Neural progenitor cell (in vitro differentiated cells): ENCODE measurements around the gene PCCA.

Source experiments
- EZH2 ChIP-seq: fragments of 200-600 bp; sonication (generic); IDR thresholded peaks from 2 replicates; pipeline ENCODE4 v1.6.1; 2017; ENCODE audit warnings: antibody characterized with exemption, mild to moderate bottlenecking, moderate library complexity
- TF ChIP-seq, protein P1 (sequence below): fragments of 200-600 bp; sonication (generic); IDR thresholded peaks from 2 replicates; pipeline ENCODE4 v1.5.1; 2017; ENCODE audit warnings: antibody characterized with exemption, mild to moderate bottlenecking

GRCh38 chr13:100546713-100547405, 458.0 kb downstream of the PCCA start:
- TF ChIP-seq, protein P1, sequence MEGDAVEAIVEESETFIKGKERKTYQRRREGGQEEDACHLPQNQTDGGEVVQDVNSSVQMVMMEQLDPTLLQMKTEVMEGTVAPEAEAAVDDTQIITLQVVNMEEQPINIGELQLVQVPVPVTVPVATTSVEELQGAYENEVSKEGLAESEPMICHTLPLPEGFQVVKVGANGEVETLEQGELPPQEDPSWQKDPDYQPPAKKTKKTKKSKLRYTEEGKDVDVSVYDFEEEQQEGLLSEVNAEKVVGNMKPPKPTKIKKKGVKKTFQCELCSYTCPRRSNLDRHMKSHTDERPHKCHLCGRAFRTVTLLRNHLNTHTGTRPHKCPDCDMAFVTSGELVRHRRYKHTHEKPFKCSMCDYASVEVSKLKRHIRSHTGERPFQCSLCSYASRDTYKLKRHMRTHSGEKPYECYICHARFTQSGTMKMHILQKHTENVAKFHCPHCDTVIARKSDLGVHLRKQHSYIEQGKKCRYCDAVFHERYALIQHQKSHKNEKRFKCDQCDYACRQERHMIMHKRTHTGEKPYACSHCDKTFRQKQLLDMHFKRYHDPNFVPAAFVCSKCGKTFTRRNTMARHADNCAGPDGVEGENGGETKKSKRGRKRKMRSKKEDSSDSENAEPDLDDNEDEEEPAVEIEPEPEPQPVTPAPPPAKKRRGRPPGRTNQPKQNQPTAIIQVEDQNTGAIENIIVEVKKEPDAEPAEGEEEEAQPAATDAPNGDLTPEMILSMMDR = no peak
- TF ChIP-seq EZH2 = no peak
